ENCODE data around the gene TCF4. TPM values are rescaled to one million over a fixed set of nuclear protein-coding genes. Genes with fewer than 3 reads are reported as not detected.

Gene TCF4
- polyA plus RNA-seq, 1 of the 3 experiments (the other 2 are of a cell fraction), result 39.1 TPM

DNA sequence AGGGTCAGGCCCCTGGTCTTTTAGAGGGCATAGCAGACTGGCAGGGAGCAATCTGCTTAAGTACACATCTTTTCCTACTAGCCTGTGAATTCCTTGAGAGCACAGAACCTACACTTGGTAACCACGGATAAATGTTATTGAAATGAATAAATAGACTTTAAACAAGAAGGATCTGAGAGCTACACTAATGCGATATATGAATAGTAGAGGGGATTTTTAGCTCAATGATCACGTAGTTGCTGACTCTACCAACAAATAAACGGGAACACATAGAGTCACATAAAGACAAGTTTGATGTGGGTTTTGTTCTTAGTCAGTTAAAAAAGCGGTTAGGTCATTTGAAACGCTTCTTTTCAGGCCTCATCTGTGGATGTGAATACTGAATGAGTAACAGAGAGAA lies 338.4 kb downstream of the TCF4 start:
- no peak overlapping the region for H2AFZ ChIP-seq (ENCODE audit: low read depth)
- POLR2A ChIA-PET, result no interaction called here
- H3K9me3 ChIP-seq, result no peaks in the 10 kb centered on the region
- no peak overlapping the region for H3K4me3 ChIP-seq (ENCODE audit: low read depth in 2 of 2, low read length in 1 of 2)
- H4K20me1 ChIP-seq (ENCODE audit: insufficient read depth), result no peaks in the 10 kb centered on the region
- 0 out of 2 replicates have a peak overlapping the region, but pooled peaks have one; percentile 66 for H3K4me2 ChIP-seq
- 70% methylated on average over 6 of the region's 6 CpGs for WGBS (ENCODE audit: low lambda C conversion rate)
- H3K27ac ChIP-seq (ENCODE audit: low read depth in 2 of 2, low read length in 1 of 2), result peak overlapping the region; percentile 87 to 90
- no peak for TF ChIP-seq ZBTB33 (IDR thresholded peaks at IDR 0.05; ENCODE audit: borderline replicate concordance, low read depth)
- 0 out of 2 replicates have a peak, but pooled peaks have one; percentile 6 for TF ChIP-seq TCF12 (IDR thresholded peaks at IDR 0.05)
- no peak for DNase-seq
- peaks cover 46% of the 10 kb centered on the region for H3F3A ChIP-seq (replicated peaks; ENCODE audit: insufficient read depth)
- no peak overlapping the region for H3K9ac ChIP-seq
- H3K36me3 ChIP-seq (replicated peaks in 1 of 2; ENCODE audit: control insufficient read depth in 1 of 2, insufficient read depth in 2 of 2, low read length in 1 of 2), result peaks cover 26 to 80% of the 10 kb centered on the region in 2 experiments
- CTCF ChIA-PET, result interaction anchor here (0.8 kb wide), 1 partner anchor 9 kb away, joined by 3 read pairs; no protein-coding TSS in a partner anchor
- peaks cover 23% of the 10 kb centered on the region; the same call in 1 of the 2 replicates for H3K79me2 ChIP-seq (ENCODE audit: insufficient read depth)
- no peaks in the 10 kb centered on the region for H3K27me3 ChIP-seq (ENCODE audit: insufficient read depth)
- no peaks in the 10 kb centered on the region for H3K9me2 ChIP-seq
- H3K4me1 ChIP-seq (ENCODE audit: control insufficient read depth in 1 of 2, insufficient read depth in 2 of 2, low read depth in 1 of 2, low read length in 1 of 2), result peaks cover 44 to 58% of the 10 kb centered on the region in 2 experiments

DNA sequence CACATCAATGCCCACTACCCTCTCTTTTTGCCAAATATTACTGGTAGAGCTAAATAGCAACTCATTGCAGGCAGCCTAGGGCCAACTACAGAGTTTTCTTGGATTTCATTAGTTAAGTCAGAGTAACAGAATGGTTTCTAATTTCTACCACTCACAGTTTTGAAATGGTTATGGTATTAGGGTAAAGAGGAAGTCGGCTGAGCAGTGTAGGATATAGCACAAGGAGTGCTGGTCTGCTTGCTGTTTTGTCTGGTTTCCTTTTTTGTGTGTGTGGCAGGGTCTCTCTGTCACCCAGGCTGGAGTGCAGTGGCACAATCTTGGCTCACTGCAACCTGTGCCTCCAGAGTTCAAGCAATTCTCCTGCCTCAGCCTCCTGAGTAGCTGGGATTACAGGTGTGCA lies 339.5 kb downstream of the TCF4 start:
- H3K4me1 ChIP-seq (ENCODE audit: control insufficient read depth in 1 of 2, insufficient read depth in 2 of 2, low read depth in 1 of 2, low read length in 1 of 2), result peaks cover 54 to 67% of the 10 kb centered on the region in 2 experiments

More for the DNA sequence above, 339.5 kb downstream of the TCF4 start:
- no peak for DNase-seq
- Histone ChIP-seq H2AFZ (ENCODE audit: low read depth) (no peak overlapping the region), H3F3A (replicated peaks; ENCODE audit: insufficient read depth) (peaks cover 44% of the 10 kb centered on the region), H3K4me2 (no peak overlapping the region), H3K9me3 (no peaks in the 10 kb centered on the region), H3K4me3 (ENCODE audit: low read depth in 2 of 2, low read length in 1 of 2) (no peak overlapping the region), H4K20me1 (ENCODE audit: insufficient read depth) (no peaks in the 10 kb centered on the region), H3K36me3 (replicated peaks in 1 of 2; ENCODE audit: control insufficient read depth in 1 of 2, insufficient read depth in 2 of 2, low read length in 1 of 2) (peaks cover 16 to 77% of the 10 kb centered on the region in 2 experiments), H3K27ac (ENCODE audit: low read depth in 2 of 2, low read length in 1 of 2) (peak overlapping the region in 1 of 2 experiments; percentile 22; a peak in 2 of 4 replicates), H3K79me2 (ENCODE audit: insufficient read depth) (peaks cover 14% of the 10 kb centered on the region; the same call in 1 of the 2 replicates), H3K9me2 (no peaks in the 10 kb centered on the region), H3K9ac (no peak overlapping the region), H3K27me3 (ENCODE audit: insufficient read depth) (no peaks in the 10 kb centered on the region)
- POLR2A ChIA-PET, result interaction anchor here (1.1 kb wide), 1 partner anchor 47 kb away, joined by 3 read pairs; no protein-coding TSS in a partner anchor
- CTCF ChIA-PET, result no interaction called here
- WGBS (ENCODE audit: low lambda C conversion rate), result 57% methylated on average over 1 of the region's 1 CpG
- TF ChIP-seq, protein P1, sequence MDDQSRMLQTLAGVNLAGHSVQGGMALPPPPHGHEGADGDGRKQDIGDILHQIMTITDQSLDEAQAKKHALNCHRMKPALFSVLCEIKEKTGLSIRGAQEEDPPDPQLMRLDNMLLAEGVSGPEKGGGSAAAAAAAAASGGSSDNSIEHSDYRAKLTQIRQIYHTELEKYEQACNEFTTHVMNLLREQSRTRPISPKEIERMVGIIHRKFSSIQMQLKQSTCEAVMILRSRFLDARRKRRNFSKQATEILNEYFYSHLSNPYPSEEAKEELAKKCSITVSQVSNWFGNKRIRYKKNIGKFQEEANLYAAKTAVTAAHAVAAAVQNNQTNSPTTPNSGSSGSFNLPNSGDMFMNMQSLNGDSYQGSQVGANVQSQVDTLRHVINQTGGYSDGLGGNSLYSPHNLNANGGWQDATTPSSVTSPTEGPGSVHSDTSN (IDR thresholded peaks at IDR 0.05), result no peak
- no peak for TF ChIP-seq USF2 (IDR thresholded peaks at IDR 0.05; ENCODE audit: borderline replicate concordance, low read depth, low read length)
